HCT116 (cell line): ENCODE data around the gene GALNT2. TPM values are rescaled to one million over a fixed set of nuclear protein-coding genes. Genes with fewer than 3 reads are reported as not detected.

Source experiments
- ATAC-seq: fragments of 200-7000 bp; cut with Tn5 transposase; 2 replicates; pipeline ENCODE4 v1.9.1; 2020; ENCODE audit warnings: mild to moderate bottlenecking, moderate library complexity
- BruUV-seq: library from RNA; stranded (reverse); fragments of 400-500 nt; replicated peaks from 2 replicates; lab custom pipeline; 2021; lab: Mats Ljungman, UMichigan
- CTCF ChIA-PET: fragments of 300-600 bp; sonication (Branson Sonifier 250); formaldehyde crosslinking; loops from one replicate; lab custom pipeline; 2021; ENCODE audit warnings: antibody characterized with exemption; lab: Charles Lee
- POLR2A ChIA-PET: fragments of 300-600, 350-600 bp; sonication (Branson Sonifier 250); formaldehyde crosslinking; loops from one replicate; lab custom pipeline; 2021; ENCODE audit warnings: antibody characterized with exemption; lab: Charles Lee
- RAD21 ChIA-PET, 2 experiments: fragments of 300-600 bp; sonication (Branson Sonifier 250); formaldehyde crosslinking; loops; one replicate each; lab custom pipeline; 2023; ENCODE audit warnings: low total read pairs in 2 of 2; ENCODE audit not compliant: uncharacterized antibody in 2 of 2, unreplicated experiment in 2 of 2, low non-redundant PET in 1 of 2; lab: Charles Lee
- DNase-seq: peaks from one replicate; pipeline ENCODE4 v3.0.0-alpha.2; 2010; ENCODE audit warnings: low read depth, low spot score
- H2AFZ ChIP-seq: fragments of 200-600 bp; shearing (Covaris generic), sonication (generic); 2 replicates; pipeline ENCODE4 v1.6.1; 2017; ENCODE audit warnings: low read depth, mixed run types, mixed read lengths, antibody characterized with exemption, low read length; ENCODE audit not compliant: poor library complexity, severe bottlenecking
- H3K27ac ChIP-seq: 2 replicates; pipeline ENCODE4 v1.5.1; 2012; ENCODE audit warnings: low read depth, low read length
- H3K27me3 ChIP-seq: fragments of 200-600 bp; sonication (generic); 2 replicates; pipeline ENCODE4 v1.6.1; 2016; ENCODE audit warnings: mixed run types, low read length, mixed read lengths; ENCODE audit not compliant: insufficient read depth
- H3K36me3 ChIP-seq, 2 experiments: fragments of 200-500 bp in 1 of 2; fragments of 200-600 bp in 1 of 2; sonication (Bioruptor generic) in 1 of 2; sonication (generic) in 1 of 2; 2 replicates each; pipeline versions ENCODE4 v1.5.1 to v1.6.1; 2014 to 2016; ENCODE audit warnings: low read length in 2 of 2, inconsistent platforms in 1 of 2, mixed read lengths in 1 of 2, mixed run types in 1 of 2; ENCODE audit not compliant: insufficient read depth in 2 of 2, control insufficient read depth in 1 of 2
- H3K4me1 ChIP-seq, 2 experiments: fragments of 200-600 bp in 1 of 2; sonication (generic) in 1 of 2; 2 replicates each; pipeline versions ENCODE4 v1.5.1 to v1.6.1; 2012 to 2017; ENCODE audit warnings: low read length in 2 of 2, inconsistent platforms in 1 of 2, mild to moderate bottlenecking in 1 of 2, mixed read lengths in 1 of 2, mixed run types in 1 of 2, moderate library complexity in 1 of 2; ENCODE audit not compliant: insufficient read depth in 2 of 2, control insufficient read depth in 1 of 2
- H3K4me2 ChIP-seq: fragments of 200-600 bp; sonication (generic); 2 replicates; pipeline ENCODE4 v1.6.1; 2017; ENCODE audit warnings: mixed run types, low read length, mixed read lengths
- H3K4me3 ChIP-seq, 2 experiments: fragments of 200-600 bp in 1 of 2; sonication (generic) in 1 of 2; replicated peaks in 1 of 2; 2 replicates each; pipeline ENCODE4 v1.5.1; 2011 to 2016; ENCODE audit warnings: low read length in 2 of 2, control low read depth in 1 of 2, low read depth in 1 of 2, mild to moderate bottlenecking in 1 of 2, mixed read lengths in 1 of 2, mixed run types in 1 of 2
- H3K79me2 ChIP-seq: fragments of 200-600 bp; sonication (generic); 2 replicates; pipeline ENCODE4 v1.6.1; 2017; ENCODE audit warnings: mild to moderate bottlenecking, mixed run types, low read length, moderate library complexity, mixed read lengths; ENCODE audit not compliant: insufficient read depth
- H3K9ac ChIP-seq: fragments of 200-600 bp; sonication (generic); 2 replicates; pipeline ENCODE4 v1.6.1; 2016; ENCODE audit warnings: low read length, mixed read lengths
- H3K9me2 ChIP-seq: fragments of 200-600 bp; sonication (generic), shearing (Covaris generic); 2 replicates; pipeline ENCODE4 v1.6.1; 2017; ENCODE audit warnings: mixed run types, mild to moderate bottlenecking, moderate library complexity; ENCODE audit not compliant: insufficient read depth
- H3K9me3 ChIP-seq, 2 experiments: fragments of 200-500 bp in 1 of 2; fragments of 200-600 bp in 1 of 2; sonication (Bioruptor generic) in 1 of 2; sonication (generic) in 1 of 2; 2 replicates each; pipeline ENCODE4 v1.6.1; 2014 to 2017; ENCODE audit warnings: low read length in 2 of 2, mixed read lengths in 2 of 2, inconsistent platforms in 1 of 2, low read depth in 1 of 2, mild to moderate bottlenecking in 1 of 2, mixed run types in 1 of 2, moderate library complexity in 1 of 2; ENCODE audit not compliant: control insufficient read depth in 1 of 2, insufficient read depth in 1 of 2
- H4K20me1 ChIP-seq: fragments of 200-600 bp; sonication (generic), shearing (Covaris generic); 2 replicates; pipeline ENCODE4 v1.6.1; 2017; ENCODE audit warnings: mixed run types, mild to moderate bottlenecking, moderate library complexity; ENCODE audit not compliant: insufficient read depth
- ATF3 ChIP-seq: IDR thresholded peaks from 2 replicates; pipeline ENCODE4 v1.6.1; 2012
- CEBPB ChIP-seq: IDR thresholded peaks from 2 replicates; pipeline ENCODE4 v1.6.1; 2012; ENCODE audit warnings: low read depth
- ELF1 ChIP-seq: IDR thresholded peaks from 2 replicates; pipeline ENCODE4 v1.6.1; 2012; ENCODE audit warnings: low read depth, borderline replicate concordance
- EZH2phosphoT487 ChIP-seq: fragments of 200-600 bp; IDR thresholded peaks from 2 replicates; pipeline ENCODE4 v1.6.1; 2018; ENCODE audit warnings: antibody characterized with exemption, borderline replicate concordance
- FOSL1 ChIP-seq: IDR thresholded peaks from 2 replicates; pipeline ENCODE4 v1.6.1; 2012; ENCODE audit warnings: low read depth
- JUND ChIP-seq: IDR thresholded peaks from 2 replicates; pipeline ENCODE4 v1.6.1; 2012
- MAX ChIP-seq: IDR thresholded peaks from 2 replicates; pipeline ENCODE4 v1.6.1; 2012
- POLR2A ChIP-seq: IDR thresholded peaks from 2 replicates; pipeline ENCODE4 v1.7.0; 2011; ENCODE audit warnings: borderline replicate concordance; ENCODE audit not compliant: insufficient read depth, insufficient read length; ENCODE audit errors: extremely low read depth
- SP1 ChIP-seq: IDR thresholded peaks from 2 replicates; pipeline ENCODE4 v1.6.1; 2012; ENCODE audit warnings: low read depth
- SRF ChIP-seq: IDR thresholded peaks from 2 replicates; pipeline ENCODE4 v1.6.1; 2012; ENCODE audit warnings: low read depth
- TCF7L2 ChIP-seq: IDR thresholded peaks from 2 replicates; pipeline ENCODE4 v1.7.0; 2011; ENCODE audit warnings: borderline replicate concordance, inconsistent platforms; ENCODE audit not compliant: insufficient read depth, insufficient read length; ENCODE audit errors: extremely low read depth
- YY1 ChIP-seq: IDR thresholded peaks from 2 replicates; pipeline ENCODE4 v1.6.1; 2011; ENCODE audit warnings: low read length, low read depth, moderate library complexity, mild to moderate bottlenecking; ENCODE audit not compliant: insufficient replicate concordance; ENCODE audit errors: extremely low read depth
- ZBTB33 ChIP-seq: IDR thresholded peaks from 2 replicates; pipeline ENCODE4 v1.6.1; 2011; ENCODE audit warnings: mild to moderate bottlenecking, low read length, moderate library complexity; ENCODE audit not compliant: insufficient replicate concordance; ENCODE audit errors: extremely low read depth
- ZNF274 ChIP-seq: fragments of 200-500 bp; sonication (Bioruptor generic); IDR thresholded peaks from 2 replicates; pipeline ENCODE4 v1.6.1; 2014; ENCODE audit warnings: mild to moderate bottlenecking, low read depth, low read length, inconsistent platforms
- intact Hi-C: fragments of 100-400 bp; cut with micrococcal nuclease; formaldehyde crosslinking; loops from 2 replicates; pipeline ENCODE4 v1.10.0; 2022
- total RNA-seq: library from RNA; stranded (reverse); gene quantifications from one replicate; pipeline ENCODE4 v1.2.1, GENCODE V29; 2021; ENCODE audit not compliant: unreplicated experiment

GALNT2 gene
- total RNA-seq, 1 experiment from 2014 or later, result 40.8 TPM

- Histone ChIP-seq H3K4me3 (no peak overlapping the region), H3K79me2 (no peaks in the 10 kb centered on the region), H3K9ac (no peak overlapping the region), H3K36me3 (no peaks in the 10 kb centered on the region), H3K9me2 (no peaks in the 10 kb centered on the region), H4K20me1 (no peaks in the 10 kb centered on the region), H2AFZ (no peak overlapping the region), H3K27ac (no peak overlapping the region), H3K9me3 (no peaks in the 10 kb centered on the region), H3K4me1 (no peaks in the 10 kb centered on the region), H3K27me3 (no peaks in the 10 kb centered on the region), H3K4me2 (no peak overlapping the region)
- ATAC-seq (no peak), DNase-seq (no peak)
- CTCF ChIA-PET, result no interaction called here
- no TSS peak for BruUV-seq
- POLR2A ChIA-PET, result no interaction called here
- intact Hi-C loops, result no loop called here
- TF ChIP-seq ZBTB33, result no peak
- TF ChIP-seq JUND, result no peak
- TF ChIP-seq EZH2phosphoT487, result no peak
- TF ChIP-seq SRF, result no peak
- TF ChIP-seq TCF7L2, result no peak
- no peak for TF ChIP-seq CEBPB
- no peak for TF ChIP-seq MAX
- no peak for TF ChIP-seq ATF3
- no peak for TF ChIP-seq ELF1
- TF ChIP-seq SP1, result no peak
- TF ChIP-seq YY1, result no peak
- no peak for TF ChIP-seq ZNF274
- TF ChIP-seq FOSL1, result no peak
- TF ChIP-seq POLR2A, result no peak
- RAD21 ChIA-PET, result interaction anchor here in 1 of 2 experiments (0.6 kb wide), 1 partner anchor 201 kb away, joined by 3 read pairs; no protein-coding TSS in a partner anchor
These were observed 148.5 kb downstream of the GALNT2 start for GRCh38 chr1:230215529-230215928.
